HEK293 (cell line): Measurements from ENCODE around the gene DISP3.

Experiments
- CTCF ChIA-PET: fragments of 350-600 bp; formaldehyde crosslinking; extraction: SDS; loops from one replicate; lab custom pipeline; 2021; ENCODE audit warnings: antibody characterized with exemption; lab: Yijun Ruan, JAX
- POLR2A ChIA-PET: fragments of 300-600 bp; formaldehyde crosslinking; extraction: SDS; loops from one replicate; lab custom pipeline; 2020; ENCODE audit warnings: antibody characterized with exemption, inconsistent platforms; lab: Yijun Ruan, JAX
- H3K27ac ChIP-seq: fragments of 200-500 bp; sonication (Bioruptor generic); 2 replicates; pipeline ENCODE4 v1.5.1; 2014; ENCODE audit warnings: low read depth, low read length, control low read depth, inconsistent platforms; ENCODE audit errors: extremely low read depth
- H3K36me3 ChIP-seq, 2 experiments: fragments of 200-500 bp in 1 of 2; sonication (Bioruptor generic) in 1 of 2; 1 replicate in 1 of 2; 2 replicates in 1 of 2; pipeline ENCODE4 v1.5.1; 2014 to 2017; ENCODE audit warnings: inconsistent platforms in 2 of 2, low read length in 2 of 2; ENCODE audit not compliant: control insufficient read depth in 2 of 2, insufficient read depth in 1 of 2
- H3K4me1 ChIP-seq: fragments of 200-500 bp; sonication (Bioruptor generic); 2 replicates; pipeline ENCODE4 v1.5.1; 2014; ENCODE audit warnings: mild to moderate bottlenecking, low read length, inconsistent platforms; ENCODE audit not compliant: control insufficient read depth, insufficient read depth
- H3K4me3 ChIP-seq: 2 replicates; pipeline ENCODE4 v1.5.1; 2011; ENCODE audit warnings: low read depth, mild to moderate bottlenecking, control low read depth, low read length, moderate library complexity
- H3K9me3 ChIP-seq: fragments of 200-500 bp; sonication (Bioruptor generic); 2 replicates; pipeline ENCODE4 v1.5.1; 2014; ENCODE audit warnings: low read depth, low read length, inconsistent platforms; ENCODE audit not compliant: control insufficient read depth, insufficient read depth
- FEZF1 ChIP-seq: fragments of 450-650 bp; formaldehyde crosslinking; IDR thresholded peaks from 2 replicates; pipeline ENCODE4 v1.5.1; 2016; ENCODE audit warnings: missing biosample characterization, missing genetic modification characterization
- GLI2 ChIP-seq: fragments of 450-650 bp; formaldehyde crosslinking; IDR thresholded peaks from 2 replicates; pipeline ENCODE4; 2017; ENCODE audit warnings: missing biosample characterization, missing genetic modification characterization, low read depth, borderline replicate concordance
- GLI4 ChIP-seq: fragments of 450-650 bp; formaldehyde crosslinking; IDR thresholded peaks from 2 replicates; pipeline ENCODE4 v1.5.1; 2016; ENCODE audit warnings: missing biosample characterization, missing genetic modification characterization
- HOXA7 ChIP-seq: sonication (generic); formaldehyde crosslinking; IDR thresholded peaks from 2 replicates; pipeline ENCODE4 v1.8.1; 2022; ENCODE audit warnings: missing genetic modification reagents, borderline replicate concordance
- WT1 ChIP-seq: fragments of 450-650 bp; formaldehyde crosslinking; IDR thresholded peaks from 2 replicates; pipeline ENCODE4 v1.5.1; 2016; ENCODE audit warnings: missing biosample characterization, missing genetic modification characterization
- YY2 ChIP-seq: fragments of 450-650 bp; formaldehyde crosslinking; IDR thresholded peaks from 2 replicates; pipeline ENCODE4 v1.5.1; 2016; ENCODE audit warnings: missing biosample characterization, missing genetic modification characterization
- ZBTB8A ChIP-seq: fragments of 450-650 bp; formaldehyde crosslinking; IDR thresholded peaks from 2 replicates; pipeline ENCODE4 v1.5.1; 2016; ENCODE audit warnings: missing biosample characterization, missing genetic modification characterization
- ZFP37 ChIP-seq: fragments of 450-650 bp; formaldehyde crosslinking; IDR thresholded peaks from 2 replicates; pipeline ENCODE4 v1.5.1; 2016; ENCODE audit warnings: missing biosample characterization, missing genetic modification characterization
- ZNF133 ChIP-seq: fragments of 450-650 bp; formaldehyde crosslinking; IDR thresholded peaks from 2 replicates; pipeline ENCODE4 v1.5.1; 2016; ENCODE audit warnings: missing biosample characterization, missing genetic modification characterization
- ZNF138 ChIP-seq: fragments of 450-650 bp; formaldehyde crosslinking; IDR thresholded peaks from 2 replicates; pipeline ENCODE4 v1.5.1; 2016; ENCODE audit warnings: missing biosample characterization, missing genetic modification characterization, borderline replicate concordance
- ZNF175 ChIP-seq: fragments of 450-650 bp; formaldehyde crosslinking; IDR thresholded peaks from 2 replicates; pipeline ENCODE4 v1.5.1; 2016; ENCODE audit warnings: missing biosample characterization, missing genetic modification characterization
- ZNF223 ChIP-seq: fragments of 450-650 bp; formaldehyde crosslinking; IDR thresholded peaks from 2 replicates; pipeline ENCODE4 v1.5.1; 2016; ENCODE audit warnings: missing biosample characterization, missing genetic modification characterization
- ZNF23 ChIP-seq: fragments of 450-650 bp; formaldehyde crosslinking; IDR thresholded peaks from 2 replicates; pipeline ENCODE4 v1.5.1; 2016; ENCODE audit warnings: missing biosample characterization, missing genetic modification characterization, borderline replicate concordance
- ZNF324 ChIP-seq: fragments of 450-650 bp; formaldehyde crosslinking; IDR thresholded peaks from 2 replicates; pipeline ENCODE4 v1.5.1; 2016; ENCODE audit warnings: missing biosample characterization, missing genetic modification characterization
- ZNF423 ChIP-seq: fragments of 450-650 bp; formaldehyde crosslinking; IDR thresholded peaks from 2 replicates; pipeline ENCODE4 v1.5.1; 2016; ENCODE audit warnings: missing biosample characterization, missing genetic modification characterization
- ZNF433 ChIP-seq: fragments of 450-650 bp; formaldehyde crosslinking; IDR thresholded peaks from 2 replicates; pipeline ENCODE4 v1.5.1; 2016; ENCODE audit warnings: missing biosample characterization, missing genetic modification characterization, low read depth
- ZNF514 ChIP-seq: fragments of 450-650 bp; formaldehyde crosslinking; IDR thresholded peaks from 2 replicates; pipeline ENCODE4 v1.5.1; 2016; ENCODE audit warnings: missing biosample characterization, missing genetic modification characterization
- ZNF544 ChIP-seq: fragments of 450-650 bp; formaldehyde crosslinking; IDR thresholded peaks from 2 replicates; pipeline ENCODE4 v1.5.0; 2017; ENCODE audit warnings: missing biosample characterization, missing genetic modification characterization
- ZNF571 ChIP-seq: fragments of 450-650 bp; formaldehyde crosslinking; IDR thresholded peaks from 2 replicates; pipeline ENCODE4 v1.5.0; 2017; ENCODE audit warnings: missing biosample characterization, missing genetic modification characterization
- ZNF623 ChIP-seq: fragments of 450-650 bp; formaldehyde crosslinking; IDR thresholded peaks from 2 replicates; pipeline ENCODE4 v1.5.1; 2016; ENCODE audit warnings: missing biosample characterization, missing genetic modification characterization
- ZNF664 ChIP-seq: fragments of 450-650 bp; formaldehyde crosslinking; IDR thresholded peaks from 2 replicates; pipeline ENCODE4 v1.5.1; 2016; ENCODE audit warnings: missing biosample characterization, missing genetic modification characterization
- ZNF677 ChIP-seq: fragments of 450-650 bp; IDR thresholded peaks from 2 replicates; pipeline ENCODE4 v1.5.0; 2018; ENCODE audit warnings: missing biosample characterization, mild to moderate bottlenecking, missing genetic modification characterization, moderate library complexity
- TF ChIP-seq, protein P1 (sequence below): fragments of 450-650 bp; formaldehyde crosslinking; IDR thresholded peaks from 2 replicates; pipeline ENCODE4 v1.5.1; 2016; ENCODE audit warnings: missing biosample characterization, missing genetic modification characterization
- TF ChIP-seq, protein P2 (sequence below): fragments of 450-650 bp; formaldehyde crosslinking; IDR thresholded peaks from 2 replicates; pipeline ENCODE4 v1.5.1; 2017; ENCODE audit warnings: missing biosample characterization, missing genetic modification characterization
- TF ChIP-seq, protein P3 (sequence below): fragments of 450-650 bp; formaldehyde crosslinking; IDR thresholded peaks from 2 replicates; pipeline ENCODE4 v1.5.1; 2016; ENCODE audit warnings: missing biosample characterization, missing genetic modification characterization, borderline replicate concordance
- TF ChIP-seq, protein P4 (sequence below): fragments of 450-650 bp; formaldehyde crosslinking; IDR thresholded peaks from 2 replicates; pipeline ENCODE4 v1.5.1; 2016; ENCODE audit warnings: missing biosample characterization, missing genetic modification characterization
- TF ChIP-seq, protein P5 (sequence below): fragments of 450-650 bp; formaldehyde crosslinking; IDR thresholded peaks from 2 replicates; pipeline ENCODE4 v1.5.1; 2016; ENCODE audit warnings: missing biosample characterization, missing genetic modification characterization

Gene DISP3

DNA sequence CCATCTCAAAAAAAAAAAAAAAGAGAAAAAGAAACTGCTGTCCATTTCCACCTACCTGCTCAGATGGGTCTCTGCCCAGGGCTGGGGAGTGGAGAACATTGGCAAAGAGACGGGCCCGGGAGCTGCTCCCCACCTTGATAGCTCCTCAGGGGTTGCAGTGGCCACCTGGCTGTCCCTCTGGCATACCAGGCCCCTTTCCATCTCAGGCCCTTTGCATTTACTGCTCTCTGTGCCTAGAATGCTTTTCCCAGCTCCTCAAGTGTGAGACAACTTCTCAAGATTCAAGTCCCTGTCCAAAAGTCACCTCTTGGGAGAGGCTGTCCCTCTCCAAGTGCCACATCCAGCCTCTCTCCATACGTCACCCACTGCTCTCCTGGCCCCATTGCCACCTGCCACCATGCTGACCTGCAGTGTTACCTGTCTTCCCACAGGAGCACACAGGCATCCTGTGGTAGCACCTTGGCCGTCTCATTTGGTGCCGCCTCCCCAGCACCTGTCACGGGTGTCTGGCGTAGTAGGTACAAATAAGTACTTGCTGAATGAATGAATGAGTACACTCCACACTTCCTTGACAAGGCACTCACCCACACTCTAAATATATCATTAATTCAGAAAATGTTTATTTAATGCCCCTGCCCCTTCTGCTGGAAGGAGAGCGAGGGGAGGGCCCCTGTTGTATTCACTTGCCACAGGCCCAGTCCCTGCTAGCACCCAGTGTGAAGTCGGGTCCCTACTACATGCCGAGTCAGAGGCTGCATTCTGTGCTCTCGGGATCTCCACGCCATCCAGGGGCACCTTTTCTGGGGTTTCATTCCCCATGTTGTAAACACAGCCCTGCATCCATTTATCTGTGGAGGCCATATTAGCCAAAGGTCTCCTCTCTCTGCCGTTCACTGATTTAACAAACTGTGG lies 48.8 kb downstream of the DISP3 start:
- no peaks in the 10 kb centered on the region for H3K4me1 ChIP-seq
- H3K36me3 ChIP-seq, result no peaks in the 10 kb centered on the region
- no peak overlapping the region for H3K4me3 ChIP-seq
- H3K27ac ChIP-seq, result no peak overlapping the region
- ChIA-PET CTCF (no interaction called here), POLR2A (no interaction called here)
- no peak for TF ChIP-seq ZBTB8A (tag by site-specific recombination)
- no peak for TF ChIP-seq GLI2 (tag by site-specific recombination)
- TF ChIP-seq, protein P1, sequence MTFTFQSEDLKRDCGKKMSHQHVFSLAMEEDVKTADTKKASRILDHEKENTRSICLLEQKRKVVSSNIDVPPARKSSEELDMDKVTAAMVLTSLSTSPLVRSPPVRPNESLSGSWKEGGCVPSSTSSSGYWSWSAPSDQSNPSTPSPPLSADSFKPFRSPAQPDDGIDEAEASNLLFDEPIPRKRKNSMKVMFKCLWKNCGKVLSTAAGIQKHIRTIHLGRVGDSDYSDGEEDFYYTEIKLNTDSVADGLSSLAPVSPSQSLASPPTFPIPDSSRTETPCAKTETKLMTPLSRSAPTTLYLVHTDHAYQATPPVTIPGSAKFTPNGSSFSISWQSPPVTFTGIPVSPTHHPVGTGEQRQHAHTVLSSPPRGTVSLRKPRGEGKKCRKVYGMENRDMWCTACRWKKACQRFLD (tag by site-specific recombination), result no peak
- TF ChIP-seq ZNF664 (tag by site-specific recombination), result no peak
- TF ChIP-seq GLI4, result no peak
- TF ChIP-seq ZNF138 (tag by site-specific recombination), result no peak
- no peak for TF ChIP-seq ZFP37 (tag by site-specific recombination)
- no peak for TF ChIP-seq ZNF133 (tag by site-specific recombination)
- TF ChIP-seq, protein P2, sequence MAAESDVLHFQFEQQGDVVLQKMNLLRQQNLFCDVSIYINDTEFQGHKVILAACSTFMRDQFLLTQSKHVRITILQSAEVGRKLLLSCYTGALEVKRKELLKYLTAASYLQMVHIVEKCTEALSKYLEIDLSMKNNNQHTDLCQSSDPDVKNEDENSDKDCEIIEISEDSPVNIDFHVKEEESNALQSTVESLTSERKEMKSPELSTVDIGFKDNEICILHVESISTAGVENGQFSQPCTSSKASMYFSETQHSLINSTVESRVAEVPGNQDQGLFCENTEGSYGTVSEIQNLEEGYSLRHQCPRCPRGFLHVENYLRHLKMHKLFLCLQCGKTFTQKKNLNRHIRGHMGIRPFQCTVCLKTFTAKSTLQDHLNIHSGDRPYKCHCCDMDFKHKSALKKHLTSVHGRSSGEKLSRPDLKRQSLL (tag by site-specific recombination), result no peak
- TF ChIP-seq ZNF571 (tag by site-specific recombination), result no peak
- TF ChIP-seq ZNF423 (tag by site-specific recombination), result no peak
- no peak for TF ChIP-seq HOXA7
- TF ChIP-seq, protein P3, sequence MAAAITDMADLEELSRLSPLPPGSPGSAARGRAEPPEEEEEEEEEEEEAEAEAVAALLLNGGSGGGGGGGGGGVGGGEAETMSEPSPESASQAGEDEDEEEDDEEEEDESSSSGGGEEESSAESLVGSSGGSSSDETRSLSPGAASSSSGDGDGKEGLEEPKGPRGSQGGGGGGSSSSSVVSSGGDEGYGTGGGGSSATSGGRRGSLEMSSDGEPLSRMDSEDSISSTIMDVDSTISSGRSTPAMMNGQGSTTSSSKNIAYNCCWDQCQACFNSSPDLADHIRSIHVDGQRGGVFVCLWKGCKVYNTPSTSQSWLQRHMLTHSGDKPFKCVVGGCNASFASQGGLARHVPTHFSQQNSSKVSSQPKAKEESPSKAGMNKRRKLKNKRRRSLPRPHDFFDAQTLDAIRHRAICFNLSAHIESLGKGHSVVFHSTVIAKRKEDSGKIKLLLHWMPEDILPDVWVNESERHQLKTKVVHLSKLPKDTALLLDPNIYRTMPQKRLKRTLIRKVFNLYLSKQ (tag by site-specific recombination), result no peak
- no peaks in the 10 kb centered on the region for H3K9me3 ChIP-seq

DNA sequence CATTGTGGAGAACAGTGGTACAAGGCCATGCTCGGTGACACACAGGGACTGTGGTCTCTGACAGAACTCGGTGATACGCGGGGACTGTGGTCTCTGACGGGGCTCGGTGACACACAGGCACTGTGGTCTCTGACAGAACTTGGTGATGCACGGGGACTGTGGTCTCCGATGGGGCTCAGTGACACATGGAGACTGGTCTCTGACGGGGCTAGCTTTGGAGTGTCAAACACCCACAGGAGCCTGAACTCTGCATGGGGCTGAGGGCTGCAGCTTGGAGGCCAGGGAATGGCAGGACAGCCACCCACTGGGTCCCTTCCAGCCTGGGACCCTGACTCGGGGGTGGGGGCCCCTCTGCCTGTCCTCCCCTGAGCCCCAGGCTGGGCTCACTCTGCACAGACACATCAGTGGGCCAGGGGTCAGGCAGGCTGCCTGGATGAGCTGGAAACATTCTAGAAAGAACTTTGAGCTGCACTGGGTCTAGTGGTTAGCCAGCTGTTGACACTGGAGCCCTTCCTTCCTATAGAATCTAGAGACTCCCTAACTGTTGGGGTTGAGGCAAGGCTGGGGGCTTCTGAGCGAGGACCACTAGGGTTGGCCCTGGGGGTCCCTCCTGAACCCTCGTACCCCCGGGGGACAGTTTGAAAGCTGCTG lies 49.8 kb downstream of the DISP3 start:
- ChIA-PET CTCF (no interaction called here), POLR2A (no interaction called here)
- no peaks in the 10 kb centered on the region for H3K4me1 ChIP-seq
- no peaks in the 10 kb centered on the region for H3K36me3 ChIP-seq
- H3K27ac ChIP-seq, result no peak overlapping the region
- no peaks in the 10 kb centered on the region for H3K9me3 ChIP-seq
- H3K4me3 ChIP-seq, result no peak overlapping the region
- no peak for TF ChIP-seq ZNF175 (tag by site-specific recombination)
- no peak for TF ChIP-seq ZNF544 (tag by site-specific recombination)
- TF ChIP-seq, protein P4, sequence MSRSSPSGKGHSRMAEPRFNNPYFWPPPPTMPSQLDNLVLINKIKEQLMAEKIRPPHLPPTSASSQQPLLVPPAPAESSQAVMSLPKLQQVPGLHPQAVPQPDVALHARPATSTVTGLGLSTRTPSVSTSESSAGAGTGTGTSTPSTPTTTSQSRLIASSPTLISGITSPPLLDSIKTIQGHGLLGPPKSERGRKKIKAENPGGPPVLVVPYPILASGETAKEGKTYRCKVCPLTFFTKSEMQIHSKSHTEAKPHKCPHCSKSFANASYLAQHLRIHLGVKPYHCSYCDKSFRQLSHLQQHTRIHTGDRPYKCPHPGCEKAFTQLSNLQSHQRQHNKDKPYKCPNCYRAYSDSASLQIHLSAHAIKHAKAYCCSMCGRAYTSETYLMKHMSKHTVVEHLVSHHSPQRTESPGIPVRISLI (tag by site-specific recombination), result no peak
- TF ChIP-seq ZFP37 (tag by site-specific recombination), result no peak
- no peak for TF ChIP-seq ZNF223 (tag by site-specific recombination)
- TF ChIP-seq ZNF677 (tag by site-specific recombination), result no peak
- TF ChIP-seq ZNF514 (tag by site-specific recombination), result no peak
- no peak for TF ChIP-seq ZNF23 (tag by site-specific recombination)
- TF ChIP-seq FEZF1 (tag by site-specific recombination), result no peak
- TF ChIP-seq YY2 (tag by site-specific recombination), result no peak
- no peak for TF ChIP-seq ZNF324
- TF ChIP-seq, protein P5, sequence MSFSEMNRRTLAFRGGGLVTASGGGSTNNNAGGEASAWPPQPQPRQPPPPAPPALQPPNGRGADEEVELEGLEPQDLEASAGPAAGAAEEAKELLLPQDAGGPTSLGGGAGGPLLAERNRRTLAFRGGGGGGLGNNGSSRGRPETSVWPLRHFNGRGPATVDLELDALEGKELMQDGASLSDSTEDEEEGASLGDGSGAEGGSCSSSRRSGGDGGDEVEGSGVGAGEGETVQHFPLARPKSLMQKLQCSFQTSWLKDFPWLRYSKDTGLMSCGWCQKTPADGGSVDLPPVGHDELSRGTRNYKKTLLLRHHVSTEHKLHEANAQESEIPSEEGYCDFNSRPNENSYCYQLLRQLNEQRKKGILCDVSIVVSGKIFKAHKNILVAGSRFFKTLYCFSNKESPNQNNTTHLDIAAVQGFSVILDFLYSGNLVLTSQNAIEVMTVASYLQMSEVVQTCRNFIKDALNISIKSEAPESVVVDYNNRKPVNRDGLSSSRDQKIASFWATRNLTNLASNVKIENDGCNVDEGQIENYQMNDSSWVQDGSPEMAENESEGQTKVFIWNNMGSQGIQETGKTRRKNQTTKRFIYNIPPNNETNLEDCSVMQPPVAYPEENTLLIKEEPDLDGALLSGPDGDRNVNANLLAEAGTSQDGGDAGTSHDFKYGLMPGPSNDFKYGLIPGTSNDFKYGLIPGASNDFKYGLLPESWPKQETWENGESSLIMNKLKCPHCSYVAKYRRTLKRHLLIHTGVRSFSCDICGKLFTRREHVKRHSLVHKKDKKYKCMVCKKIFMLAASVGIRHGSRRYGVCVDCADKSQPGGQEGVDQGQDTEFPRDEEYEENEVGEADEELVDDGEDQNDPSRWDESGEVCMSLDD, result no peak
- TF ChIP-seq ZNF433 (tag by site-specific recombination), result no peak
- no peak for TF ChIP-seq WT1 (tag by site-specific recombination)
- TF ChIP-seq ZNF623, result no peak
